Testis (tissue), 2 donors: ENCODE results near the gene RAB28.

ENCODE experiments used
- CTCF ChIP-seq, 3 experiments: fragments of 450-650 bp in 2 of 3; fragments of 200-600 bp in 1 of 3; sonication (generic) in 1 of 3; IDR thresholded peaks; one replicate each; pipeline ENCODE4 v1.5.1; 2016 to 2019; ENCODE audit warnings: antibody characterized with exemption in 3 of 3, mild to moderate bottlenecking in 2 of 3, moderate library complexity in 1 of 3
- POLR2A ChIP-seq: fragments of 450-650 bp; IDR thresholded peaks from one replicate; pipeline ENCODE4 v1.6.1; 2017; ENCODE audit warnings: antibody characterized with exemption, mild to moderate bottlenecking, moderate library complexity

- TF ChIP-seq CTCF (IDR thresholded peaks at IDR 0.05) (no peak), POLR2A (no peak)
Measured at GRCh38 chr4:13496605-13497004, 12.5 kb upstream of the RAB28 start.
